ENCODE measurements around the gene GATD1. TPM values are rescaled to one million over a fixed set of nuclear protein-coding genes. Genes with fewer than 3 reads are reported as not detected.

Gene GATD1
- total and polyA plus RNA-seq, 9 of the 15 experiments (the other 6 are each of a cell fraction or from before 2014, with no cell fraction given): 2.8 to 144 (median 36.9) TPM

- peak; percentile 3; the same call in 1 of the 2 replicates for TF ChIP-seq CREM (IDR thresholded peaks at IDR 0.05; ENCODE audit: low read depth)
- TF ChIP-seq CBX1 (IDR thresholded peaks at IDR 0.05; ENCODE audit: low read depth): 0 out of 2 replicates have a peak, but pooled peaks have one; percentile 54
- TF ChIP-seq HMGN3 (IDR thresholded peaks at IDR 0.05; ENCODE audit: borderline replicate concordance, extremely low read depth, insufficient read length, low read depth, low read length): peak; percentile 27
- TF ChIP-seq GTF2A2 (tag; IDR thresholded peaks at IDR 0.05): peak; percentile 90
- TF ChIP-seq ZNF263 (CRISPR knock-in tag; IDR thresholded peaks at IDR 0.05; ENCODE audit: borderline replicate concordance): peak; percentile 15; the same call in 1 of the 2 replicates
- TF ChIP-seq HDAC1 (IDR thresholded peaks at IDR 0.05): peak in 1 of 2 experiments; percentile 7; a peak in 1 of 4 replicates
- TF ChIP-seq EP400 (IDR thresholded peaks at IDR 0.05): peak; percentile 26; the same call in 1 of the 2 replicates
- TF ChIP-seq HNRNPH1 (optimal IDR thresholded peaks at IDR 0.05; ENCODE audit: low read depth, low read length): no peak
- TF ChIP-seq THAP12 (CRISPR knock-in tag; IDR thresholded peaks at IDR 0.05): peak; percentile 60; the same call in 1 of the 2 replicates
- no peak for TF ChIP-seq E2F3 (CRISPR knock-in tag; IDR thresholded peaks at IDR 0.05)
- no peak for TF ChIP-seq KAT2B (IDR thresholded peaks at IDR 0.05; ENCODE audit: low read depth, low read length)
- TF ChIP-seq ERF (CRISPR knock-in tag; IDR thresholded peaks at IDR 0.05): 0 out of 2 replicates have a peak, but pooled peaks have one; percentile 44
- peak; percentile 56; the same call in 1 of the 2 replicates for TF ChIP-seq TCF7 (IDR thresholded peaks at IDR 0.05; ENCODE audit: borderline replicate concordance)
- TF ChIP-seq, protein P1, sequence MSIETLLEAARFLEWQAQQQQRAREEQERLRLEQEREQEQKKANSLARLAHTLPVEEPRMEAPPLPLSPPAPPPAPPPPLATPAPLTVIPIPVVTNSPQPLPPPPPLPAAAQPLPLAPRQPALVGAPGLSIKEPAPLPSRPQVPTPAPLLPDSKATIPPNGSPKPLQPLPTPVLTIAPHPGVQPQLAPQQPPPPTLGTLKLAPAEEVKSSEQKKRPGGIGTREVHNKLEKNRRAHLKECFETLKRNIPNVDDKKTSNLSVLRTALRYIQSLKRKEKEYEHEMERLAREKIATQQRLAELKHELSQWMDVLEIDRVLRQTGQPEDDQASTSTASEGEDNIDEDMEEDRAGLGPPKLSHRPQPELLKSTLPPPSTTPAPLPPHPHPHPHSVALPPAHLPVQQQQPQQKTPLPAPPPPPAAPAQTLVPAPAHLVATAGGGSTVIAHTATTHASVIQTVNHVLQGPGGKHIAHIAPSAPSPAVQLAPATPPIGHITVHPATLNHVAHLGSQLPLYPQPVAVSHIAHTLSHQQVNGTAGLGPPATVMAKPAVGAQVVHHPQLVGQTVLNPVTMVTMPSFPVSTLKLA (conservative IDR thresholded peaks at IDR 0.05): peak in 1 of 2 experiments; percentile 55; a peak in 2 of 4 replicates
- no peak for TF ChIP-seq ATF1 (CRISPR knock-in tag; IDR thresholded peaks at IDR 0.05)
- TF ChIP-seq ATF1 (tag; IDR thresholded peaks at IDR 0.05): peak; percentile 59
- TF ChIP-seq CREB1 (IDR thresholded peaks at IDR 0.05): peak; percentile 34; the same call in 1 of the 2 replicates
- TF ChIP-seq CREB1 (CRISPR knock-in tag; IDR thresholded peaks at IDR 0.05): no peak
- TF ChIP-seq SP1 (CRISPR knock-in tag; IDR thresholded peaks at IDR 0.05): peak; percentile 75
- TF ChIP-seq FIP1L1 (IDR thresholded peaks at IDR 0.05; ENCODE audit: low read depth, low read length, poor library complexity, severe bottlenecking): peak; percentile 88
- TF ChIP-seq NR4A1 (CRISPR knock-in tag; IDR thresholded peaks at IDR 0.05): 0 out of 2 replicates have a peak, but pooled peaks have one; percentile 21
- TF ChIP-seq NR4A1 (tag; IDR thresholded peaks at IDR 0.05): no peak
Measured at GRCh38 chr11:819129-819931, 42.0 kb upstream of the GATD1 start (continued).

Data from K562 (cell line).